Thoracic aorta (tissue), 2 donors: ENCODE results near the gene FZD1. TPM values are rescaled to one million over a fixed set of nuclear protein-coding genes. Genes with fewer than 3 reads are reported as not detected.

Experiments
- ATAC-seq: fragments of 150-250 bp; one replicate; pipeline ENCODE4 v1.8.0; 2017; ENCODE audit warnings: low read depth; ENCODE audit not compliant: insufficient number of reproducible peaks, low FRiP score
- DNase-seq: peaks from one replicate; pipeline ENCODE4 v3.0.0-alpha.2; 2020; ENCODE audit warnings: low spot score
- H3K27ac ChIP-seq, 2 donors: fragments of 200-600 bp; sonication (generic); 1 replicate in 1 of 2; 2 replicates in 1 of 2; pipeline ENCODE4 v1.5.1; 2016; ENCODE audit warnings: mild to moderate bottlenecking in 2 of 2, moderate library complexity in 2 of 2
- H3K27me3 ChIP-seq: fragments of 200-600 bp; sonication (generic); replicated peaks from 2 replicates; pipeline ENCODE4 v1.6.0; 2016; ENCODE audit warnings: mild to moderate bottlenecking; ENCODE audit not compliant: insufficient read depth
- H3K36me3 ChIP-seq: fragments of 200-600 bp; sonication (generic); one replicate; pipeline ENCODE4 v1.5.1; 2016
- H3K4me1 ChIP-seq, 2 donors: fragments of 200-600 bp; sonication (generic); 1 replicate in 1 of 2; 2 replicates in 1 of 2; pipeline versions ENCODE4 v1.5.1 to v1.6.0; 2016; ENCODE audit warnings: low read depth in 2 of 2, mild to moderate bottlenecking in 1 of 2; ENCODE audit not compliant: control insufficient read depth in 1 of 2
- H3K4me3 ChIP-seq: fragments of 200-600 bp; sonication (generic); 2 replicates; pipeline ENCODE4 v1.5.1; 2016; ENCODE audit warnings: mild to moderate bottlenecking
- H3K9me3 ChIP-seq: fragments of 200-600 bp; sonication (generic); 2 replicates; pipeline ENCODE4 v1.5.1; 2016
- CTCF ChIP-seq: fragments of 200-600 bp; sonication (generic); IDR thresholded peaks from one replicate; pipeline ENCODE4 v1.5.1; 2019; ENCODE audit warnings: antibody characterized with exemption
- total RNA-seq, 2 donors: library from RNA; depleted of rRNA; stranded (reverse); fragments of >200 nt; gene quantifications; one replicate each; pipeline versions ENCODE4 v1.1.0 to v1.2.3, GENCODE V29; 2016

FZD1 gene
- total RNA-seq, 2 donors from 2014 or later = 33.6 to 57.9 TPM

GRCh38 chr7:91239772-91240171, 24.5 kb upstream of the FZD1 start:
- H3K4me1 ChIP-seq = no peaks in the 10 kb centered on the region
- H3K36me3 ChIP-seq = no peaks in the 10 kb centered on the region
- no peak overlapping the region for H3K27ac ChIP-seq
- no peak for TF ChIP-seq CTCF
- H3K9me3 ChIP-seq = no peaks in the 10 kb centered on the region
- no peak for DNase-seq
- H3K27me3 ChIP-seq = no peaks in the 10 kb centered on the region
- no peak overlapping the region for H3K4me3 ChIP-seq
- no peak for ATAC-seq

GRCh38 chr7:91240376-91240941, 23.8 kb upstream of the FZD1 start:
- Histone ChIP-seq H3K4me3 (no peak overlapping the region), H3K36me3 (no peaks in the 10 kb centered on the region), H3K27me3 (no peaks in the 10 kb centered on the region), H3K4me1 (no peaks in the 10 kb centered on the region), H3K27ac (no peak overlapping the region), H3K9me3 (no peaks in the 10 kb centered on the region)
- ATAC-seq (no peak), DNase-seq (no peak)
- TF ChIP-seq CTCF = no peak

GRCh38 chr7:91242097-91242844, 22.0 kb upstream of the FZD1 start:
- no peak for ATAC-seq
- no peak overlapping the region for H3K27ac ChIP-seq

GRCh38 chr7:91243591-91244301, 20.5 kb upstream of the FZD1 start:
- no peaks in the 10 kb centered on the region for H3K9me3 ChIP-seq
- DNase-seq (no peak), ATAC-seq (no peak)
- H3K27me3 ChIP-seq = no peaks in the 10 kb centered on the region
- H3K27ac ChIP-seq = no peak overlapping the region
- H3K4me1 ChIP-seq = no peaks in the 10 kb centered on the region
- no peak for TF ChIP-seq CTCF
- H3K4me3 ChIP-seq = no peak overlapping the region
- H3K36me3 ChIP-seq = no peaks in the 10 kb centered on the region

More at GRCh38 chr7:91242097-91242844, 22.0 kb upstream of the FZD1 start:
- H3K27me3 ChIP-seq = no peaks in the 10 kb centered on the region
- H3K36me3 ChIP-seq = no peaks in the 10 kb centered on the region
- no peak overlapping the region for H3K4me3 ChIP-seq
- TF ChIP-seq CTCF = no peak
- H3K4me1 ChIP-seq = no peaks in the 10 kb centered on the region
- no peaks in the 10 kb centered on the region for H3K9me3 ChIP-seq
- DNase-seq = no peak

GRCh38 chr7:91247500-91247899, 16.7 kb upstream of the FZD1 start:
- DNase-seq (no peak), ATAC-seq (no peak)

More at GRCh38 chr7:91247500-91247899, 16.7 kb upstream of the FZD1 start:
- no peaks in the 10 kb centered on the region for H3K36me3 ChIP-seq
- H3K9me3 ChIP-seq = no peaks in the 10 kb centered on the region
- H3K27ac ChIP-seq = no peak overlapping the region
- no peaks in the 10 kb centered on the region for H3K4me1 ChIP-seq
- TF ChIP-seq CTCF = no peak
- no peak overlapping the region for H3K4me3 ChIP-seq
- H3K27me3 ChIP-seq = no peaks in the 10 kb centered on the region
